ENCODE results near the gene FST. TPM values are rescaled to one million over a fixed set of nuclear protein-coding genes. Genes with fewer than 3 reads are reported as not detected.

Gene FST
- total RNA-seq, 1 experiment from 2014 or later, result 20.4 TPM

- DNase-seq (ENCODE audit: low spot score), result no peak
Observed at GRCh38 chr5:53512539-53512938, 32.1 kb downstream of the FST start.

- peak; percentile 32 for DNase-seq (ENCODE audit: low spot score)
Observed at GRCh38 chr5:53515988-53516387, 35.6 kb downstream of the FST start.

- no peak for DNase-seq (ENCODE audit: low spot score)
Observed at GRCh38 chr5:53520813-53521212, 40.4 kb downstream of the FST start.

Other genes with a start within 250 kb of the FST start
- gene NDUFS4, start 80.0 kb downstream of the FST start, total RNA-seq (2014; rRNA removed; shearing (Covaris generic)), result 245 and 273 TPM in 2 replicates